GM21447 (cell line): ENCODE measurements around the gene ERC2.

ENCODE experiments used
- ATAC-seq: cut with Tn5 transposase; IDR thresholded peaks from one replicate; pipeline ENCODE4 v1.9.1; 2021; ENCODE audit not compliant: unreplicated experiment

ERC2 gene

GRCh38 chr3:55770077-55770476 is 698.2 kb downstream of the ERC2 start:
- no peak for ATAC-seq

GRCh38 chr3:55766753-55767152 is 701.5 kb downstream of the ERC2 start:
- no peak for ATAC-seq

GRCh38 chr3:55765906-55766701 is 702.2 kb downstream of the ERC2 start:
- no peak for ATAC-seq

GRCh38 chr3:55765398-55765797 is 702.9 kb downstream of the ERC2 start:
- no peak for ATAC-seq

GRCh38 chr3:55756976-55757375 is 711.3 kb downstream of the ERC2 start:
- no peak for ATAC-seq

GRCh38 chr3:55755516-55756205 is 712.6 kb downstream of the ERC2 start:
- ATAC-seq = no peak

- ATAC-seq = no peak
These were observed 715.4 kb downstream of the ERC2 start for GRCh38 chr3:55752911-55753310.

- ATAC-seq = no peak
These were observed 716.5 kb downstream of the ERC2 start for GRCh38 chr3:55751730-55752129.

GRCh38 chr3:55750525-55750924 is 717.7 kb downstream of the ERC2 start:
- ATAC-seq = no peak

GRCh38 chr3:55749036-55749435 is 719.2 kb downstream of the ERC2 start:
- no peak for ATAC-seq

GRCh38 chr3:55746808-55747413 is 721.4 kb downstream of the ERC2 start:
- no peak for ATAC-seq

- no peak for ATAC-seq
These were observed 725.5 kb downstream of the ERC2 start for GRCh38 chr3:55742832-55743136.

GRCh38 chr3:55742022-55742831 is 726.0 kb downstream of the ERC2 start:
- no peak for ATAC-seq

GRCh38 chr3:55737186-55737585 is 731.1 kb downstream of the ERC2 start:
- no peak for ATAC-seq

- no peak for ATAC-seq
These were observed 732.3 kb downstream of the ERC2 start for GRCh38 chr3:55735976-55736375.

GRCh38 chr3:55731741-55732140 is 736.5 kb downstream of the ERC2 start:
- no peak for ATAC-seq

GRCh38 chr3:55729546-55729945 is 738.7 kb downstream of the ERC2 start:
- ATAC-seq = no peak

GRCh38 chr3:55728461-55729100 is 739.7 kb downstream of the ERC2 start:
- ATAC-seq = no peak

GRCh38 chr3:55726501-55726775 is 741.8 kb downstream of the ERC2 start:
- ATAC-seq = no peak

- ATAC-seq = no peak
These were observed 742.4 kb downstream of the ERC2 start for GRCh38 chr3:55725681-55726500.
